K562 (cell line): Measurements from ENCODE around the gene TERC. TPM values are rescaled to one million over a fixed set of nuclear protein-coding genes. Genes with fewer than 3 reads are reported as not detected.

Experiments used
- EGR1 ChIP-seq: fragments of 450-650 bp; conservative IDR thresholded peaks from 2 replicates; pipeline ENCODE4 v1.6.1; 2017; ENCODE audit warnings: mild to moderate bottlenecking
- ESRRA ChIP-seq: fragments of 450-650 bp; IDR thresholded peaks from 2 replicates; pipeline ENCODE4 v1.6.1; 2014; ENCODE audit warnings: low read depth, mild to moderate bottlenecking, moderate library complexity, borderline replicate concordance
- JUND ChIP-seq, 2 experiments: IDR thresholded peaks; 2 replicates in 1 of 2; 3 replicates in 1 of 2; pipeline ENCODE4 v1.6.1; 2011; ENCODE audit warnings: borderline replicate concordance in 2 of 2, low read depth in 2 of 2, low read length in 2 of 2, improper control_type of control experiment in 1 of 2, missing biosample characterization in 1 of 2, missing genetic modification characterization in 1 of 2, missing genetic modification reagents in 1 of 2
- MTA2 ChIP-seq: fragments of 450-650 bp; IDR thresholded peaks from 2 replicates; pipeline ENCODE4 v1.6.1; 2016; ENCODE audit warnings: low read depth
- NFRKB ChIP-seq: fragments of 450-650 bp; IDR thresholded peaks from 2 replicates; pipeline ENCODE4 v1.6.1; 2016; ENCODE audit warnings: low read depth
- NRF1 ChIP-seq, 2 experiments: fragments of 450-650 bp; IDR thresholded peaks in 1 of 2; conservative IDR thresholded peaks in 1 of 2; 2 replicates each; pipeline ENCODE4 v1.6.1; 2014; ENCODE audit warnings: mild to moderate bottlenecking in 2 of 2
- PRPF4 ChIP-seq: fragments of 200-400 bp; formaldehyde crosslinking; IDR thresholded peaks from one replicate; pipeline ENCODE4 v1.6.1; 2017; ENCODE audit warnings: low read length, low read depth, mild to moderate bottlenecking; ENCODE audit not compliant: insufficient read depth, poor library complexity, severe bottlenecking
- TGIF2 ChIP-seq: sonication (generic); formaldehyde crosslinking; IDR thresholded peaks from 2 replicates; pipeline ENCODE4 v1.8.1; 2022; ENCODE audit warnings: mild to moderate bottlenecking, missing genetic modification reagents, moderate library complexity
- ZFP1 ChIP-seq: fragments of 450-650 bp; formaldehyde crosslinking; IDR thresholded peaks from 2 replicates; pipeline ENCODE4 v1.4.0; 2020; ENCODE audit warnings: mild to moderate bottlenecking, mixed read lengths
- ZKSCAN8 ChIP-seq: fragments of 200-800 bp; sonication (Bioruptor generic); IDR thresholded peaks from 2 replicates; pipeline ENCODE4 v1.6.1; 2016; ENCODE audit warnings: missing genetic modification characterization, missing compliant biosample characterization
- ZSCAN32 ChIP-seq: fragments of 450-650 bp; formaldehyde crosslinking; IDR thresholded peaks from 2 replicates; pipeline ENCODE4 v1.4.0; 2020; ENCODE audit warnings: mild to moderate bottlenecking, moderate library complexity
- polyA plus RNA-seq, 8 experiments: library from polyadenylated mRNA; depleted of rRNA in 4 of 8; stranded (reverse) in 5 of 8; unstranded in 3 of 8; fragments of >200 nt; fragmentation: Nextera tagmentation in 2 of 8; fragmentation: Illumina TruSeq in 1 of 8; extraction: Ambion mirVana in 2 of 8; extraction: Trizol in 1 of 8; gene quantifications; 2 replicates each; pipeline versions ENCODE4 v1.2.1 to v1.2.3, GENCODE V29; 2011 to 2014; ENCODE audit warnings: inconsistent platforms in 1 of 8, missing spikeins in 1 of 8
- total RNA-seq, 7 experiments: library from RNA; depleted of rRNA in 6 of 7; stranded (reverse); fragments of >200 nt in 6 of 7; fragmentation: Illumina TruSeq in 2 of 7; extraction: Trizol in 2 of 7; gene quantifications; 2 replicates each; pipeline versions ENCODE4 v1.2.1 to v1.2.3, GENCODE V29; 2011 to 2021; ENCODE audit warnings: low replicate concordance in 1 of 7
- TF ChIP-seq, protein P1 (sequence below): fragments of 250-450 bp; sonication (Bioruptor Pico); IDR thresholded peaks from 2 replicates; pipeline ENCODE4 v1.5.0; 2022; ENCODE audit warnings: mild to moderate bottlenecking
- TF ChIP-seq, protein P2 (sequence below): sonication (generic); formaldehyde crosslinking; IDR thresholded peaks from 2 replicates; pipeline ENCODE4 v1.8.0; 2022; ENCODE audit warnings: missing genetic modification reagents, mild to moderate bottlenecking, moderate library complexity, borderline replicate concordance
- TF ChIP-seq, protein P3 (sequence below): sonication (generic); formaldehyde crosslinking; IDR thresholded peaks from 2 replicates; pipeline ENCODE4 v1.8.1; 2023; ENCODE audit warnings: mild to moderate bottlenecking, missing genetic modification reagents
- TF ChIP-seq, protein P4 (sequence below): sonication (generic); formaldehyde crosslinking; IDR thresholded peaks from 2 replicates; pipeline ENCODE4 v1.8.0; 2022; ENCODE audit warnings: mild to moderate bottlenecking, missing genetic modification reagents
- TF ChIP-seq, protein P5 (sequence below): fragments of 450-650 bp; IDR thresholded peaks from 2 replicates; pipeline ENCODE4 v1.6.1; 2017; ENCODE audit warnings: mild to moderate bottlenecking, moderate library complexity

Gene TERC
- total and polyA plus RNA-seq, 9 of the 15 experiments (the other 6 are each of a cell fraction or from before 2014, with no cell fraction given), result 0.77 to 234 (median 27.9) TPM; not detected in 3

DNA sequence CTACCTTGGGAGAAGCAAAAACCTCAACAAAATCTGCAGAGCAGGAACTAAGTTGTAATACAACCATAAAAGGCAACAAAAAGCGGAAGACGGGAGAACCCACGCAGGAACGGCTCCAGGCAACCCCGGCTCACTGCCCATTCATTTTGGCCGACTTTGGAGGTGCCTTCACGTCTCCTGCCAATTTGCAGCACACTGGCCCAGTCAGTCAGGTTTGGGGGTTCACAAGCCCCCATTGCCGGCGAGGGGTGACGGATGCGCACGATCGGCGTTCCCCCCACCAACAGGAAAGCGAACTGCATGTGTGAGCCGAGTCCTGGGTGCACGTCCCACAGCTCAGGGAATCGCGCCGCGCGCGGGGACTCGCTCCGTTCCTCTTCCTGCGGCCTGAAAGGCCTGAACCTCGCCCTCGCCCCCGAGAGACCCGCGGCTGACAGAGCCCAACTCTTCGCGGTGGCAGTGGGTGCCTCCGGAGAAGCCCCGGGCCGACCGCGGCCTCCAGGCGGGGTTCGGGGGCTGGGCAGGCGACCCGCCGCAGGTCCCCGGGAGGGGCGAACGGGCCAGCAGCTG is 463 bp downstream of the TERC start (continued):
- no peak for TF ChIP-seq ZSCAN32 (CRISPR knock-in tag)
- TF ChIP-seq NFRKB, result 0 out of 2 replicates have a peak, but pooled peaks have one; percentile 35
- TF ChIP-seq ESRRA, result peak; percentile 8; the same call in 1 of the 2 replicates
- 0 out of 4 replicates have a peak, but pooled peaks have one; percentile 8 to 21 for TF ChIP-seq NRF1 (conservative IDR thresholded peaks at IDR 0.05 in 1 of 2, IDR thresholded peaks at IDR 0.05 in 1 of 2)
- TF ChIP-seq, protein P1, sequence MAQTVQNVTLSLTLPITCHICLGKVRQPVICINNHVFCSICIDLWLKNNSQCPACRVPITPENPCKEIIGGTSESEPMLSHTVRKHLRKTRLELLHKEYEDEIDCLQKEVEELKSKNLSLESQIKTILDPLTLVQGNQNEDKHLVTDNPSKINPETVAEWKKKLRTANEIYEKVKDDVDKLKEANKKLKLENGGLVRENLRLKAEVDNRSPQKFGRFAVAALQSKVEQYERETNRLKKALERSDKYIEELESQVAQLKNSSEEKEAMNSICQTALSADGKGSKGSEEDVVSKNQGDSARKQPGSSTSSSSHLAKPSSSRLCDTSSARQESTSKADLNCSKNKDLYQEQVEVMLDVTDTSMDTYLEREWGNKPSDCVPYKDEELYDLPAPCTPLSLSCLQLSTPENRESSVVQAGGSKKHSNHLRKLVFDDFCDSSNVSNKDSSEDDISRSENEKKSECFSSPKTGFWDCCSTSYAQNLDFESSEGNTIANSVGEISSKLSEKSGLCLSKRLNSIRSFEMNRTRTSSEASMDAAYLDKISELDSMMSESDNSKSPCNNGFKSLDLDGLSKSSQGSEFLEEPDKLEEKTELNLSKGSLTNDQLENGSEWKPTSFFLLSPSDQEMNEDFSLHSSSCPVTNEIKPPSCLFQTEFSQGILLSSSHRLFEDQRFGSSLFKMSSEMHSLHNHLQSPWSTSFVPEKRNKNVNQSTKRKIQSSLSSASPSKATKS (CRISPR knock-in tag), result no peak
- TF ChIP-seq EGR1, result 0 out of 2 replicates have a peak, but pooled peaks have one; percentile 18
- TF ChIP-seq MTA2, result no peak
- TF ChIP-seq ZKSCAN8 (CRISPR knock-in tag), result no peak
- TF ChIP-seq TGIF2 (CRISPR knock-in tag), result peak; percentile 76; the same call in 1 of the 2 replicates
- TF ChIP-seq PRPF4, result peak; percentile 88
- TF ChIP-seq, protein P2, sequence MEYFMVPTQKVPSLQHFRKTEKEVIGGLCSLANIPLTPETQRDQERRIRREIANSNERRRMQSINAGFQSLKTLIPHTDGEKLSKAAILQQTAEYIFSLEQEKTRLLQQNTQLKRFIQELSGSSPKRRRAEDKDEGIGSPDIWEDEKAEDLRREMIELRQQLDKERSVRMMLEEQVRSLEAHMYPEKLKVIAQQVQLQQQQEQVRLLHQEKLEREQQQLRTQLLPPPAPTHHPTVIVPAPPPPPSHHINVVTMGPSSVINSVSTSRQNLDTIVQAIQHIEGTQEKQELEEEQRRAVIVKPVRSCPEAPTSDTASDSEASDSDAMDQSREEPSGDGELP (CRISPR knock-in tag), result peak; percentile 65; the same call in 1 of the 2 replicates
- TF ChIP-seq, protein P3, sequence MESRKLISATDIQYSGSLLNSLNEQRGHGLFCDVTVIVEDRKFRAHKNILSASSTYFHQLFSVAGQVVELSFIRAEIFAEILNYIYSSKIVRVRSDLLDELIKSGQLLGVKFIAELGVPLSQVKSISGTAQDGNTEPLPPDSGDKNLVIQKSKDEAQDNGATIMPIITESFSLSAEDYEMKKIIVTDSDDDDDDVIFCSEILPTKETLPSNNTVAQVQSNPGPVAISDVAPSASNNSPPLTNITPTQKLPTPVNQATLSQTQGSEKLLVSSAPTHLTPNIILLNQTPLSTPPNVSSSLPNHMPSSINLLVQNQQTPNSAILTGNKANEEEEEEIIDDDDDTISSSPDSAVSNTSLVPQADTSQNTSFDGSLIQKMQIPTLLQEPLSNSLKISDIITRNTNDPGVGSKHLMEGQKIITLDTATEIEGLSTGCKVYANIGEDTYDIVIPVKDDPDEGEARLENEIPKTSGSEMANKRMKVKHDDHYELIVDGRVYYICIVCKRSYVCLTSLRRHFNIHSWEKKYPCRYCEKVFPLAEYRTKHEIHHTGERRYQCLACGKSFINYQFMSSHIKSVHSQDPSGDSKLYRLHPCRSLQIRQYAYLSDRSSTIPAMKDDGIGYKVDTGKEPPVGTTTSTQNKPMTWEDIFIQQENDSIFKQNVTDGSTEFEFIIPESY (CRISPR knock-in tag), result peak; percentile 41; the same call in 1 of the 2 replicates
- TF ChIP-seq ZFP1 (CRISPR knock-in tag), result no peak
- TF ChIP-seq, protein P4, sequence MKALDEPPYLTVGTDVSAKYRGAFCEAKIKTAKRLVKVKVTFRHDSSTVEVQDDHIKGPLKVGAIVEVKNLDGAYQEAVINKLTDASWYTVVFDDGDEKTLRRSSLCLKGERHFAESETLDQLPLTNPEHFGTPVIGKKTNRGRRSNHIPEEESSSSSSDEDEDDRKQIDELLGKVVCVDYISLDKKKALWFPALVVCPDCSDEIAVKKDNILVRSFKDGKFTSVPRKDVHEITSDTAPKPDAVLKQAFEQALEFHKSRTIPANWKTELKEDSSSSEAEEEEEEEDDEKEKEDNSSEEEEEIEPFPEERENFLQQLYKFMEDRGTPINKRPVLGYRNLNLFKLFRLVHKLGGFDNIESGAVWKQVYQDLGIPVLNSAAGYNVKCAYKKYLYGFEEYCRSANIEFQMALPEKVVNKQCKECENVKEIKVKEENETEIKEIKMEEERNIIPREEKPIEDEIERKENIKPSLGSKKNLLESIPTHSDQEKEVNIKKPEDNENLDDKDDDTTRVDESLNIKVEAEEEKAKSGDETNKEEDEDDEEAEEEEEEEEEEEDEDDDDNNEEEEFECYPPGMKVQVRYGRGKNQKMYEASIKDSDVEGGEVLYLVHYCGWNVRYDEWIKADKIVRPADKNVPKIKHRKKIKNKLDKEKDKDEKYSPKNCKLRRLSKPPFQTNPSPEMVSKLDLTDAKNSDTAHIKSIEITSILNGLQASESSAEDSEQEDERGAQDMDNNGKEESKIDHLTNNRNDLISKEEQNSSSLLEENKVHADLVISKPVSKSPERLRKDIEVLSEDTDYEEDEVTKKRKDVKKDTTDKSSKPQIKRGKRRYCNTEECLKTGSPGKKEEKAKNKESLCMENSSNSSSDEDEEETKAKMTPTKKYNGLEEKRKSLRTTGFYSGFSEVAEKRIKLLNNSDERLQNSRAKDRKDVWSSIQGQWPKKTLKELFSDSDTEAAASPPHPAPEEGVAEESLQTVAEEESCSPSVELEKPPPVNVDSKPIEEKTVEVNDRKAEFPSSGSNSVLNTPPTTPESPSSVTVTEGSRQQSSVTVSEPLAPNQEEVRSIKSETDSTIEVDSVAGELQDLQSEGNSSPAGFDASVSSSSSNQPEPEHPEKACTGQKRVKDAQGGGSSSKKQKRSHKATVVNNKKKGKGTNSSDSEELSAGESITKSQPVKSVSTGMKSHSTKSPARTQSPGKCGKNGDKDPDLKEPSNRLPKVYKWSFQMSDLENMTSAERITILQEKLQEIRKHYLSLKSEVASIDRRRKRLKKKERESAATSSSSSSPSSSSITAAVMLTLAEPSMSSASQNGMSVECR (CRISPR knock-in tag), result no peak
- TF ChIP-seq, protein P5, sequence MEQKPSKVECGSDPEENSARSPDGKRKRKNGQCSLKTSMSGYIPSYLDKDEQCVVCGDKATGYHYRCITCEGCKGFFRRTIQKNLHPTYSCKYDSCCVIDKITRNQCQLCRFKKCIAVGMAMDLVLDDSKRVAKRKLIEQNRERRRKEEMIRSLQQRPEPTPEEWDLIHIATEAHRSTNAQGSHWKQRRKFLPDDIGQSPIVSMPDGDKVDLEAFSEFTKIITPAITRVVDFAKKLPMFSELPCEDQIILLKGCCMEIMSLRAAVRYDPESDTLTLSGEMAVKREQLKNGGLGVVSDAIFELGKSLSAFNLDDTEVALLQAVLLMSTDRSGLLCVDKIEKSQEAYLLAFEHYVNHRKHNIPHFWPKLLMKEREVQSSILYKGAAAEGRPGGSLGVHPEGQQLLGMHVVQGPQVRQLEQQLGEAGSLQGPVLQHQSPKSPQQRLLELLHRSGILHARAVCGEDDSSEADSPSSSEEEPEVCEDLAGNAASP, result no peak
- TF ChIP-seq JUND (IDR thresholded peaks at IDR 0.05; ENCODE audit: borderline replicate concordance, low read depth, low read length), result no peak
- no peak for TF ChIP-seq JUND (tag; IDR thresholded peaks at IDR 0.05; ENCODE audit: borderline replicate concordance, low read depth, low read length)
